Osteoblast (primary cell): ENCODE data around the gene AUTS2. TPM values are rescaled to one million over a fixed set of nuclear protein-coding genes. Genes with fewer than 3 reads are reported as not detected.

Source experiments
- DNase-seq: peaks from one replicate; pipeline ENCODE4 v3.0.0; 2011; ENCODE audit warnings: low spot score, mixed read lengths; ENCODE audit not compliant: insufficient read length; ENCODE audit errors: missing footprints
- H2AFZ ChIP-seq: 2 replicates; pipeline ENCODE4 v1.6.0; 2011; ENCODE audit warnings: mild to moderate bottlenecking, low read length
- H3K27ac ChIP-seq: 2 replicates; pipeline ENCODE4 v1.5.1; 2011; ENCODE audit warnings: mild to moderate bottlenecking, low read depth, low read length, moderate library complexity
- H3K27me3 ChIP-seq: 2 replicates; pipeline ENCODE4 v1.6.0; 2012; ENCODE audit warnings: mild to moderate bottlenecking, control low read depth, inconsistent platforms, low read length, moderate library complexity; ENCODE audit not compliant: insufficient read depth
- H3K36me3 ChIP-seq: 2 replicates; pipeline ENCODE4 v1.5.1; 2011; ENCODE audit warnings: mild to moderate bottlenecking, low read length, control low read depth, moderate library complexity; ENCODE audit not compliant: insufficient read depth
- H3K4me1 ChIP-seq: 2 replicates; pipeline ENCODE4 v1.5.1; 2011; ENCODE audit warnings: mild to moderate bottlenecking, low read length, control low read depth, moderate library complexity; ENCODE audit not compliant: insufficient read depth
- H3K4me2 ChIP-seq: 2 replicates; pipeline ENCODE4 v1.6.0; 2011; ENCODE audit warnings: mild to moderate bottlenecking, low read length; ENCODE audit not compliant: insufficient read depth
- H3K4me3 ChIP-seq: fragments of 200-600 bp; sonication (generic); 3 replicates; pipeline ENCODE4 v1.5.1; 2012; ENCODE audit warnings: mild to moderate bottlenecking, low read length, inconsistent platforms; ENCODE audit not compliant: insufficient read depth
- H3K79me2 ChIP-seq: 2 replicates; pipeline ENCODE4 v1.6.0; 2012; ENCODE audit warnings: mild to moderate bottlenecking, low read length, control low read depth, inconsistent platforms; ENCODE audit not compliant: insufficient read depth
- H3K9me3 ChIP-seq: 2 replicates; pipeline ENCODE4 v1.5.1; 2011; ENCODE audit warnings: low read depth, low read length, control low read depth
- H4K20me1 ChIP-seq: 2 replicates; pipeline ENCODE4 v1.6.0; 2012; ENCODE audit warnings: mild to moderate bottlenecking, low read length, control low read depth; ENCODE audit not compliant: insufficient read depth
- CTCF ChIP-seq: IDR thresholded peaks from 2 replicates; pipeline ENCODE4 v1.5.1; 2011; ENCODE audit warnings: mild to moderate bottlenecking, low read depth, low read length, moderate library complexity; ENCODE audit errors: extremely low read depth
- total RNA-seq: library from RNA; depleted of rRNA; stranded (reverse); fragments of >200 nt; gene quantifications from 2 replicates; pipeline ENCODE4 v1.2.3, GENCODE V29; 2012

Gene AUTS2
- total RNA-seq, 1 donor = 15.2 TPM

GRCh38 chr7:70545214-70545613 lies 946.9 kb downstream of the AUTS2 start:
- DNase-seq = no peak
- H3K27ac ChIP-seq = no peak overlapping the region
- no peak for TF ChIP-seq CTCF

DNA sequence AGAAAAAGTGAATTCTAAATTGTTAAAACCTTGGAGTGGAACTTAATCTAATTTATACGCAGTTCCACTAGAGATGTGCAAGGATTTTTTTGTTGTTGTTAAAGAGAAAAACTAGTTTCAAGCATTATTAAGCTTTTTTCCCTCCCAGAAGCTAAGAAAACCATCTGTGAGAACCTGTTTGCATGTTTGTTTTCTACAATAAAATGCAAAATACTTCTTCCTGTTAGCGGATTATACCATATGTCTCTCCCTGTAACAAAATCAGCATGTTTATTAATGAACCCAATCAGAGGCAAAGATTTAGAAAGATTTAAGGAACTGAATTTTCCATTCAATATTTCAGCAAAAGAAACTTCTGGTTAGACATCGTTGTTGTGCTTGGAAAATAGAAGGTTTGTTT lies 953.9 kb downstream of the AUTS2 start:
- H3K9me3 ChIP-seq = no peaks in the 10 kb centered on the region
- H3K36me3 ChIP-seq = no peaks in the 10 kb centered on the region
- no peak overlapping the region for H2AFZ ChIP-seq
- DNase-seq = no peak
- H4K20me1 ChIP-seq = no peaks in the 10 kb centered on the region
- no peaks in the 10 kb centered on the region for H3K4me1 ChIP-seq
- no peak for TF ChIP-seq CTCF
- H3K27me3 ChIP-seq = no peaks in the 10 kb centered on the region
- no peak overlapping the region for H3K4me2 ChIP-seq
- no peak overlapping the region for H3K27ac ChIP-seq
- no peaks in the 10 kb centered on the region for H3K79me2 ChIP-seq
- H3K4me3 ChIP-seq = no peak overlapping the region

More at GRCh38 chr7:70545214-70545613, 946.9 kb downstream of the AUTS2 start:
- no peaks in the 10 kb centered on the region for H3K9me3 ChIP-seq
- no peaks in the 10 kb centered on the region for H3K36me3 ChIP-seq
- H3K27me3 ChIP-seq = peaks cover 3% of the 10 kb centered on the region
- no peaks in the 10 kb centered on the region for H3K79me2 ChIP-seq
- no peak overlapping the region for H2AFZ ChIP-seq
- H3K4me2 ChIP-seq = no peak overlapping the region
- H3K4me1 ChIP-seq = no peaks in the 10 kb centered on the region
- H4K20me1 ChIP-seq = no peaks in the 10 kb centered on the region
- H3K4me3 ChIP-seq = no peak overlapping the region

- Histone ChIP-seq H3K27ac (no peak overlapping the region), H3K4me3 (no peak overlapping the region), H3K4me1 (no peaks in the 10 kb centered on the region), H3K9me3 (no peaks in the 10 kb centered on the region), H4K20me1 (no peaks in the 10 kb centered on the region), H3K79me2 (no peaks in the 10 kb centered on the region), H2AFZ (no peak overlapping the region), H3K4me2 (no peak overlapping the region), H3K27me3 (no peaks in the 10 kb centered on the region), H3K36me3 (no peaks in the 10 kb centered on the region)
- no peak for DNase-seq
- no peak for TF ChIP-seq CTCF
Measured at GRCh38 chr7:70553364-70553763, 955.1 kb downstream of the AUTS2 start.

GRCh38 chr7:70554646-70555045 lies 956.4 kb downstream of the AUTS2 start:
- Histone ChIP-seq H3K36me3 (no peaks in the 10 kb centered on the region), H3K4me3 (no peak overlapping the region), H3K27ac (no peak overlapping the region), H3K79me2 (no peaks in the 10 kb centered on the region), H3K4me1 (no peaks in the 10 kb centered on the region), H3K9me3 (no peaks in the 10 kb centered on the region), H2AFZ (no peak overlapping the region), H4K20me1 (no peaks in the 10 kb centered on the region), H3K4me2 (no peak overlapping the region), H3K27me3 (no peaks in the 10 kb centered on the region)
- no peak for TF ChIP-seq CTCF
- no peak for DNase-seq
